ENCODE results near the gene KRI1.
"Not testable (repeated sequence)": the region's sequence is repeated elsewhere in the genome, so short reads cannot be mapped to it uniquely, and the experiment has no call there.

KRI1 gene

GRCh38 chr19:10548746-10549276, 17.0 kb downstream of the KRI1 start:
- DNase-seq, result no peak

GRCh38 chr19:10546817-10547216, 19.0 kb downstream of the KRI1 start:
- no peak for DNase-seq

DNA sequence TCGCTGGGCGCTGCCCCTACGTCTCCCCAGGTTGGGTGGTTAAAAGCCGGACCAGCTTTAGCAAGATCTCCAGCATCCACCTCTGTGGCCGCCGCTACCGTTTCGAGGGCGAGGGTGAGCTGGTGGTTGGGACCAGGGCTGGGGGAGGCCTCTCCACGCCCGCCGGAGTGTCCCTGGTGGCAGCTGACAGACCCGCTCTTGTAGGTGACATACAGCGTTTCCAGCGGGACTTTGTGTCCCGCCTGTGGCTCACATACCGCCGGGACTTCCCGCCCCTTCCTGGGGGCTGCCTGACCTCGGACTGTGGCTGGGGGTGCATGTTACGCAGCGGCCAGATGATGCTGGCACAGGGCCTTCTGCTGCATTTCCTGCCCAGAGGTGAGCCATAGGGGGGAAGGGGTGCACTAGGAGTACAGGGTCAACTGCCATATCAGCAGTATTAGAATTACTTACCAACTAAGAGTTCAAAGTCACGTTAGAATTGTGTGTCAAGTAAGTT, 21.0 kb downstream of the KRI1 start:
- DNase-seq, result no peak

DNA sequence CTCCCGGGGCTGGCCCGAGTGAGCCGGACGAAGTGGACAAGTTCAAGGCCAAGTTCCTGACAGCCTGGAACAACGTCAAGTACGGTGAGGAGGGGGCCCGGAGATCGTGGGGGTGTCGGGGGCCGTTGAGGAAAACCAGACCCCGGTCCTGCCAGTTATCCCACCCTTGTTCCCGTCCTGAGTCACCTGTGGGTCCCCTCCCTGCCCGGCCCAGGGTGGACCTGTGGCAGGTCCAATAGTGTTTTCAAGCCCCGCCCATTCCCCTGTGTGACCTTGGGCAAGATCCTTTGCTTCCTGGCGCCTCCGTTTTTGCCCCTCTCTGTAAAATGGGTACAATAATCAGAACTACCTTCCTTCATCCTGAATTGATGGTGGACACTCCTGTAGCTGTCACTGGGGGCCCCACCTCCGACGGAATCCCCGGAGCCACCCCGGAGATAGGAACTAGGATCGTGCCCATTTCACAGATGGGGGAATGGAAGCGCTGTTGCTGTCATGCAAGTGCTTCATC, 21.5 kb downstream of the KRI1 start:
- no peak for DNase-seq

DNA sequence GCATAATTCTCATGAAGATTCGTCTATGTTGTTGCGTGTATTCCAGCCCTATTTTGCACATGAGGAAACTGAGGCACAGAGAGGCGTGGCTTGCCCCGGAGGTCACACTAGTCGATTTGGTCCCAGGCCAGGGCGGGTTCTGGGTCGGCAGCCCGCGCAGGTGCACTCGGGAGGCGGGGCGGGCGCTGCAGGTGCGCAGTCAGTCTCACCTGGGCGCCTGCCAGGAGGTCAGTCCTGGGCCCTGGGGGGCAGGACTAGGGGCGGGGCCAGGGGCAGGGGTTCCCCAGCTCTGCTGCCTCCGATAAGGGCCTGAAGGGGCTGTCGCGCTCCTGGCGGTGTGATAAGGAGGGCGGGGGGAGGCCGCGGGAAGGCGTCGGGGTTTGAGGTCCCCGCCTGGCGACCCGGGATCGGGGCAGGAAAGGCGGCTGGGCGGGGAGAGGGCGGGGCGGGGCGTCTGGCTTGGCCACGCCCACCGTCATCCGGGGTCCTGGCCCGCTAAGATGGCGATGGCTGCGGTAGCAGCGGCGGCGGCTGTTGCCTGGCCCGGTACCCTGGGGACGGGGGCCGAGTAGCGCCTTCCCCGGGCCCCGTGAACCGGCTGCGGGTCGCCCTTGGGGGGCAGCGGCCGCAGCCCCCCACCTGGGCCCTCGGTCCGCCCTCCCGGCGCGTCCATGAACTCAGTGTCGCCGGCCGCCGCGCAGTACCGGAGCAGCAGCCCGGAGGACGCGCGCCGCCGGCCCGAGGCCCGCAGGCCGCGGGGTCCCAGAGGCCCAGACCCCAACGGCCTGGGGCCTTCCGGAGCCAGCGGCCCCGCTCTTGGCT, 22.2 kb downstream of the KRI1 start, which contains the start of gene ATG4D:
TSS of gene ATG4D (plus strand) at position 485 of the 822 bp plus-strand sequence. CDS start at position 672, 187 bp downstream.
- DNase-seq, result peak; percentile 96

DNA sequence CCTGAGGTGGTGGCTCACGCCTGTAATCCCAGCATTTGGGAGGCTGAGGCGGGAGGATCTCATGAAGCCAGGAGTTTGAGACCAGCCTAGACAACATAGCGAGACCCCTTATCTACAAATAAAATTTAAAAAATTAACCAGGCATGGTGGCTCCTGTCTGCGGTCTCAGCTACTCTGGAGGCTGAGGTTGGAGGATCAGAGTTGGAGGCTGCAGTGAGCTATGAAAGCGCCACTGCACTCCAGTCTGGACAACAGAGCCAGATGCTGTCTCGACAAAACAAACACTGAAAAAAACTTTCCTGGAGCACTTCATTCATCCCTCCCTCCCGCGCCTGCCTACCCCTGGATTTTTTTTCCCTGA, 22.8 kb downstream of the KRI1 start:
- DNase-seq, result peak; percentile 64

GRCh38 chr19:10539016-10539415, 26.8 kb downstream of the KRI1 start:
- not testable (repeated sequence) for DNase-seq

DNA sequence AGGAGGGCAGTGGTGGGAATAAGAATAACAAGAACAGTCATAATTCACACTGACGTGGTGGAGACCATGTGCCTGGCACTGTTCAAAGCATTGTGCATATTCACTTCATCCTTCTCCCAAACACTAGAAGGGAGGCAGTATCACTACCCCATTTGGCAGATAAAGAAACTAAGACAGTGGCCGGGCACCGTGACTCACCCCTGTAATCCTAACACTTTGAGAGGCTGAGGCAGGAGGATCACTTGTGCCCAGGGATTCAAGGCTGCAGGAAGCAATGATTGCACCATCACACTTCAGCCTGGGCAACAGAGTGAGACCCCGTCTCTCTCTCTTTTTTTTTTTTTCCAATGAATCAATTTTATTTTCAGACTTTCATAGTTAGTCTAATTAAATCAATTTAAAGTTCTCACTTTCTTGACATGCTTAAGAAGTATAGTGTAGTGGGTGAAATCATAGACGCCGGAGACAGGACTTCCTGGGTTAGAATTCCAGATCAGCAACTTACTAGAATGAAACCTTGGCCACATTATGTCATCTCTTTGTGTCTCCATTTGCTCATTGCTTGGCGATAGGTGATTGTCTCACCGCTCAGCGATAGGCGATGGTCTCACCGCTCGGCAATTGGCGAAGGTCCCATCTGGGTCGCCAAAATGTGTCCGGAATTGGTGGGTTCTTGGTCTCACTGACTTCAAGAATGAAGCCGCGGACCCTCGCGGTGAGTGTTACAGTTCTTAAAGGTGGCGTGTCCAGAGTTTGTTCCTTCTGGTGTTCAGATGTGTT, 27.4 kb downstream of the KRI1 start:
- DNase-seq, result no peak

- DNase-seq, result no peak
Observed at GRCh38 chr19:10537668-10538067, 28.1 kb downstream of the KRI1 start.

DNA sequence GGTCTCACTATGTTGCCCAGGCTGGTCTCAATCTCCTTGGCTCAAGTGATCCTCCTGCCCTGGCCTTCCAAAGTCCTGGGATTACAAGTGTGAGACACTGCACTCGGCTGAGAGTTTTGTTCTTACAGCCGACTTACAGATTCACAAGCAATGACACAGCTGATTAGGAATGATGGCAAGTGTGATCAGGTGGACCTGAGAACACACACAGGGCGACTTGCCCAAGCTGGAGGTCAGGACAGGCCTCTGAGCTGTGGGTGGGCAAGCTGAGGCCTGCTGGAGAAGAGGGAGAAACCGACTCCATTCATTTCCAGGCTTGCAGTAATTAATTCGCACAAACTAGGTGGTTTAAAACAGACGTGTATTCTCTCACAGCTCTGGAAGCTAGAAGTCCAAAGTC, 30.2 kb downstream of the KRI1 start:
- DNase-seq, result no peak

DNA sequence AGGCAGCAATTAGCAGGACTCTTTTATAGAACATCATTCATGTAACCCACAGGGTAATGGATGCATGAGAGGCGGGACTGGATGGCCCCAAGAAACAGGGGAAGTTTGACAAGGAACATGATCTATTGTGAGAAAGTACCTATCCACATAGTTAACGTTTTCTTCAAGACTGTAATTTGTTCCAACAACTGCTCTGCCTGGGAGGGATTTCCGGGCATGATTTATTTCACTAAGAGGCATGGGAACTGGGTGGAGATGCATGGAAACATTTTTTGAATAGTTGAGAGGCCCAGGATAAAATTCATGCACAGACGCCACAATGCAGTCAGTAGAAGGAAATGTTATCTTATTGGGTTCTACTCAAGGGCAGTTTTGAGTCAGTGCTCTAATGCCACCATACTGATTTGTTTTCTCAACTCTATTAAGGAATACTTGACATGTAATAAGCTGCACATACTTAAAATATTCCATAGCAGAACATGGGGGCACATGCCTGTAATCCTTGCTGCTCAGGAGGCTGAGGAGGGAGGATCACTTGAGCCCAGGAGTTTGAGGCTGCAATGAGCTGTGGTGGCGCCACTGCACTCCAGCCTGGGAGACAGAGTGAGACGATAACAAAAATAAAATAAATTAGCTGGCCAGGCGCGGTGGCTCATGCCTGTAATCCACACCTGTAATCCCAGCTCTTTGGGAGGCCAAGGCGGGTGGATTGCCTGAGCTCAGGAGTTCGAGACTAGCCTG, 32.0 kb downstream of the KRI1 start:
- DNase-seq, result no peak

GRCh38 chr19:10532457-10532856, 33.4 kb downstream of the KRI1 start:
- DNase-seq, result no peak

DNA sequence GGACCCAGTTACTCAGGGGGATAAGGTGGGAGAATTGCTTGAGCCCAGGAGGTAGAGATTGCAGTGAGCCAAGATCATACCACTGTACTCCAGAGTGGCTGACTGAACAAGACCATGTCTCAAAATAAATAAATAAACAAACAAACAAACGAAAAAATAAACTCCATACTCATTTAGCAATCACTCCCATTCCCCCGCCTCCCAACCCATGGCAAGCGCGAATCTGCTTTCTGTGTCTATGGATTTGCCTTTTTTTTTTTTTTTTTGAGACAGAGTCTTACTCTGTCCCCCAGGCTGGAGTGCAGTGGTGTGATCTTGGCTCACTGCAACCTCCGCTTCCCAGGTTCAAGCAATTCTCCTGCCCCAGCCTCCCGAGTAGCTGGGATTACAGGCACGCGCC, 38.9 kb downstream of the KRI1 start:
- DNase-seq, result not testable (repeated sequence)

DNA sequence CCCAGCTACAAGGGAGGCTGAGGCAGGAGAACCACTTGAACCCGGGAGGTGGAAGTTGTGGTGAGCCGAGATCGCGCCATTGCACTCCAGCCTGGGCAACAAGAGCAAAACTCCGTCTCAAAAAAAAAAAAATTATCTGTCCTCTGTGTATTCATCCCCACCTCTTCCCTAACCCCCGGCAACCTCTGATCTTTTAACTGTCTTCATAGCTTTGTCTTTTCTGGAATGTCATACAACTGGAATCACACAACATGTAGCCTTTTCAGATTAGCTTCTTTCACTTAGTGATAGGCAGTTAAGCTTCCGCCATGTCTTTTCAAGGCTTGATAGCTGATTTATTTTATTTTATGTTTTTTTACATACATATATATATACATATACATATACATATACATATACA, 40.2 kb downstream of the KRI1 start:
- no peak for DNase-seq

DNA sequence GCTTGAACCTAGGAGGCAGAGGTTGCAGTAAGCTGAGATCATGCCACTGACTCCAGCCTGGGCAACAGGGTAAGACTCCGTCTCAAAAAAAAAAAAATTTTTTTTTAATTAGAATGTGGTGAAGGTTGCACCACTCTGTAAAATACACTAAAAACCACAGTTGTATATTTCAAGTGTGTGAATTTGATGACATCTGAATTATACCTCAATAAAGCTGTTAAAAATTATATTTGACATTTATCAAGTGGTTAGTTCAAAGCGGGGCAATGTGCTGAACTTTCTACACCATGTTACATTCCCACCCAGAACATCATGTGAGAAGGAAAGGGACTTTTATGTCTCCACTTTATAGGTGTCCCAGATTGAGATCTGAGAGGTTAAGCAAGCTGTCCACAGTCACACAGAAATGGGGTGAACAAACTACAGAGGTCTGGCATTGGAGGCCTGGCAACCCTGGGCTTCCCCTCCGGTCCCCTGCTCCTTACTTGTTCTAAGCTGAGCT, 42.6 kb downstream of the KRI1 start:
- no peak for DNase-seq

DNA sequence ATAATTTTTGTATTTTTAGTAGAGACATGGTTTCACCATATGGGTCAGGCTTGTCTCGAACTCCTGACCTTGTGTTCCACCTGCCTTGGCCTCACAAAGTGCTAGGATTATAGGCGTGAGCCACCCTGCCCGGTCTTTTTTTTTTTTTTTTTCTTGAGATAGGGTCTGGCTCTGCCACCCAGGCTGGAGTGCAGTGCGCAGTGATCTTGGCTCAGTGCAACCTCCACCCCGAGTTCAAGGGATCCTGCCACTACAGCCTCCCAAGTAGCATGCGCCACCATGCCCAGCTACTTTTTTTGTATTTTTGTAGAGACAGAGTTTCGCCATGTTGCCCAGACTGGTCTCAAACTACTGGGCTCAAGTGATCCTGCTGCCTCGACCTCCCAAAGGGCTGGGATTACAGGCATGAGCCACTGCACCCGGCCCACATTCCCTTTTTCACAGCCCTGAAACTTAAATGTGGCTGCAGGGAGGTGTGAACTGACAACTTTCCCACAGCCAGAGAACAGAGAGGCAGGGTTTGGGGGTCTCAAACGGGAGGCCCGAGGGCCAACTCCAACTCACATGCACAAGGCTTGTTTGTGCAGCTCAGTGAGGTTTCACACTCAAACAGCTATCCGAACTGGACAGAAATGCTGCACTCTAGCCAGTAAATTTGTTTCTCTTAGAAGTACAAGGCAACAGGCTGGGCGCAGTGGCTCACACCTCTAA, 44.2 kb downstream of the KRI1 start:
- no peak for DNase-seq

DNA sequence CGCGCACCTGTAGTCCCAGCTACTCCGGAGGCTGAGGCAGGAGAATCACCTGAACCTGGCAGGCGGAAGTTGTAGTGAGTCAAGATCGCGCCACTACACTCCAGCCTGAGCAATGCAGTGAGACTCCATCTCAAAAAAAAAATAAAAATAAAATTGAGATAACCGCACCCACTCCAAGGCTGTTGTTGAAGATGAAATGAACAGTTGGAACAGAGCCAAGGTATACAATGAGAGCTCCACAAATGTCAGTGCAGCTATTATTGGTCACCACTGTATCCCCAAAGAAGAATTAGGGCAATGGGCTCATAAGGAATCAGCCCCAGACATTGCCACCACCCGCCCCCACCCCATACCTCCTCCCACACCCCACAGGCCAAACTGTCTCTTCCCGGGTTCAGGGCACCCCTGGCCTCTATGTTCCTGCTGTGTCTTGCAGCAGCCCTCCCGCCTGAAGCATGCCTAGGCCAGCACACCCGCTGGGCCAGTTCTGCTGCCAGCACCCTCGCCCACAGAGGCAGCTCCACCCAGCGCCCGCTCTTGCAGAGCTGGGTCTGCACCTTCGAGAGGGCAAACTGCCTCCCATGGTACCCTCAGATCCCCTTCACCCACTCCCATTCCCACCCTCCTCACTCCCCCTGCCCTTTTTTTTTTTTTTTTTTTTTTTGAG, 45.0 kb downstream of the KRI1 start:
- no peak for DNase-seq

DNA sequence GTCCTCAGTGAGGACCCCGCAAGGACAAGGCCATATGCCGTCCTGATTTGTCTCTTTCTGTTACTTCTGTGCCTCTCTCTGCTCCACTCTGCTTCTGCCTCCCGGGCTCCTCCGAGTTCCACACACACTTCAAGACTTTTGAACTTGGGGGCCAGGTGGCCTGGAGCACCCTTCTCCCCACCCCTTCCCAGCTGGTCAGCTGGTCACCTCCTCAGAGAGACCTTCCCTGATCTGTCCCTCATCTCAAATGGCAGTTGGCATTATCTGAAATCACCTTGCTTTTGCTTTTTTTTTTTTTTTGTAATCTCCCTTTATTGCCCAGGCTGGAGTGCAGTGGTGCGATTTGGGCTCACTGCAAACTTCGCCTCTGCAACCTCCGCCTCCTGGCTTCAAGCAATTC, 46.4 kb downstream of the KRI1 start:
- no peak for DNase-seq

- no peak for DNase-seq
Observed at GRCh38 chr19:10518444-10519361, 47.1 kb downstream of the KRI1 start.

DNA sequence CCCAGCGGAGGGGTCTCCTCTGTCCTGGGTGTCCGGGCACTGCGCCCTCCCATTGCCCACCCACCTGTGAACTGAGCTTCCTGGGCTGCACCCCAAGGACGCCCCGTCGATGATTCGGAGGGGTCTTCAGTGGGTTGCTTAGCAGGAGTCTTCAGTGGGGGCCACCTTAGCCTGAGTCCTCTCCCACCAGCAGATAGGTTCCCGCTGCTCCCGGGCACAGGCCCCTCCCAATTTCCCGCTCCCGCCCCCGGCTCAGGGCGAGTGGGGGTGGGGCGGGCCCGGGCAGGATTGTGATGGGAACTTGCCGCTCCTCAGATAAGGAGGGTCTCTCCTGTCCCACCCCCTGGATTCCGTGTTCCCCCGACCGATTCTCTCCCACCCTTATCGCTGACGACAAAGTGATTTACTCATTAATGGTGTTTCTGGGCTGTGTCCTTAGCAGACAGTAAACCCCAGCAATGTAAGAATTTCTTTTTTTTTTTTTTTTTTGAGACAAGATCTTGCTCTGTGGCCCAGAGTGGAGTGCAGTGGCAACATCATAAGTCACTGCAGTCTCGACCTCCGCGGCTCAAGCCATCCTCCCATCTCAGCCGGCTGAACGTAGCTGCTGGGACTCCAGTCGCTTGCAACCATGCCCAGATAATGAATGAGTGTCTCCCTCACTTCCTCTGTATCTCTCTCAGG, 47.9 kb downstream of the KRI1 start:
- DNase-seq, result peak; percentile 58
